Small intestine (tissue), 7 donors: ENCODE results near the gene TAX1BP1. TPM values are rescaled to one million over a fixed set of nuclear protein-coding genes. Genes with fewer than 3 reads are reported as not detected.
"Not testable (repeated sequence)": the region's sequence is repeated elsewhere in the genome, so short reads cannot be mapped to it uniquely, and the experiment has no call there.

ENCODE experiments used
- DNase-seq, 2 donors: peaks; one replicate each; pipeline versions ENCODE4 v3.0.0 to v3.0.0-alpha.2; 2013
- FAIRE-seq: peaks from 2 replicates; lab custom pipeline; 2012; peaks lifted over from hg19 to GRCh38; lab: Jason Lieb, UNC
- H3K27ac ChIP-seq, 3 donors: one replicate each; pipeline ENCODE4 v1.5.1; 2013; ENCODE audit warnings: low read length in 2 of 3, mild to moderate bottlenecking in 2 of 3, control low read depth in 1 of 3, inconsistent platforms in 1 of 3, low read depth in 1 of 3, moderate library complexity in 1 of 3
- H3K27me3 ChIP-seq, 3 donors: one replicate each; pipeline ENCODE4 v1.6.1; 2013; ENCODE audit warnings: low read length in 3 of 3, inconsistent platforms in 1 of 3; ENCODE audit not compliant: control insufficient read depth in 3 of 3, insufficient read depth in 3 of 3
- H3K36me3 ChIP-seq, 3 donors: one replicate each; pipeline ENCODE4 v1.6.1; 2013; ENCODE audit warnings: low read length in 3 of 3, inconsistent platforms in 1 of 3, low read depth in 1 of 3, mild to moderate bottlenecking in 1 of 3, moderate library complexity in 1 of 3; ENCODE audit not compliant: control insufficient read depth in 3 of 3, insufficient read depth in 2 of 3
- H3K4me1 ChIP-seq, 3 donors: one replicate each; pipeline ENCODE4 v1.6.1; 2013; ENCODE audit warnings: low read length in 2 of 3, inconsistent platforms in 1 of 3, low read depth in 1 of 3, mild to moderate bottlenecking in 1 of 3, moderate library complexity in 1 of 3; ENCODE audit not compliant: control insufficient read depth in 3 of 3, insufficient read depth in 2 of 3
- H3K4me3 ChIP-seq, 3 donors: one replicate each; pipeline ENCODE4 v1.5.1; 2013; ENCODE audit warnings: low read length in 3 of 3, control low read depth in 1 of 3, inconsistent platforms in 1 of 3, low read depth in 1 of 3, mild to moderate bottlenecking in 1 of 3, moderate library complexity in 1 of 3
- H3K9me3 ChIP-seq, 2 donors: one replicate each; pipeline ENCODE4 v1.6.1; 2013; ENCODE audit warnings: low read depth in 1 of 2, low read length in 1 of 2; ENCODE audit not compliant: control insufficient read depth in 2 of 2, insufficient read depth in 1 of 2
- WGBS, 3 donors: extraction: QIAGEN DNeasy Blood & Tissue Kit; methylation state at CpG; one replicate each; pipeline ENCODE4 v1.1.7; 2013; 5-methylcytosine and 5-hydroxymethylcytosine counted together
- polyA plus RNA-seq, 4 donors: library from polyadenylated mRNA; stranded (reverse) in 3 of 4; unstranded in 1 of 4; fragments of 200-250 nt in 3 of 4; fragments of 120-200 nt in 1 of 4; gene quantifications; one replicate each; pipeline versions ENCODE4 v1.2.1 to v1.2.3, GENCODE V29; 2013
- donor health status: healthy with polysubstance abuse.
- donor health status: control.
- donor health status: control.
- donor health status: Bipolar disorder and iron deficiency.
- donor health status: healthy.

The TAX1BP1 gene
- polyA plus RNA-seq, 4 donors: 60.8 to 96.6 (median 81.3) TPM

DNA sequence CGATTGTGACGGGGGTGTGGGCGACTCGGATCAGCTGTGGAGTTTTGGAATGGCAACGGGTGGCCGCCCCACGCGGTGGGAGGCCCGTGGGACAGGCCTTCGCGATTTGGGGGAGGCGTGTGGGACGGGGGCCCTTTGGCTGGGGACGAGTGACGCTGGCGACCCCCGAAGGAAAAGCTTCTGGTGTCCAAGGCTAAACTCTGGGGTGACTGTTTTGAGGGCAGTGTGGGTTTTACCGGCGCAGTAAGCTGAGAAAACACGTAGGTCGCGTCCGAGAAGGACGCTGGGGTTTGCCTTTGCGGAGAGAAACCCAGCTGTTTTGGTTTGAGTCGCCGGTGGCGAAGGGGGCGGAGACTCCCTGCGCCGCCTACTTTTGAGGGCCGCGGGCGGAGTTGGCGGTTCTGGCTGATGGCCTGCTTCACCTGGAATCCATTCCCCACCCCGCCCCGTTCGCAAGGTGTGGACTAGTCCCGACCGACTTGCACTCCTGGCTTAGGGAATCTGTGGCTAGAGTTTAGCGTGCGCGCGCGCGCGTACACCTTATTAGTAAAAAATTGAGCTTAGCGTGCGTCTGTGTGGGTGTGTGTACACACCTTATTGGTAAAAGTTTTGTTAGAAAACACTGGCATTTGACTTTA is 606 bp downstream of the TAX1BP1 start:
- Histone ChIP-seq H3K36me3 (no peaks in the 10 kb centered on the region), H3K27ac (peak overlapping the region; percentile 98 to 100 (median 99)), H3K4me1 (peaks cover 0 to 18% (median 2%) of the 10 kb centered on the region in 3 donors), H3K9me3 (no peaks in the 10 kb centered on the region), H3K27me3 (no peaks in the 10 kb centered on the region), H3K4me3 (peak overlapping the region; percentile 90 to 96 (median 92))
- 0 to 1% (median 0%) methylated on average over 49 of the region's 49 CpGs for WGBS, 3 donors
- FAIRE-seq (no peak), DNase-seq (peak; percentile 97 to 98)

DNA sequence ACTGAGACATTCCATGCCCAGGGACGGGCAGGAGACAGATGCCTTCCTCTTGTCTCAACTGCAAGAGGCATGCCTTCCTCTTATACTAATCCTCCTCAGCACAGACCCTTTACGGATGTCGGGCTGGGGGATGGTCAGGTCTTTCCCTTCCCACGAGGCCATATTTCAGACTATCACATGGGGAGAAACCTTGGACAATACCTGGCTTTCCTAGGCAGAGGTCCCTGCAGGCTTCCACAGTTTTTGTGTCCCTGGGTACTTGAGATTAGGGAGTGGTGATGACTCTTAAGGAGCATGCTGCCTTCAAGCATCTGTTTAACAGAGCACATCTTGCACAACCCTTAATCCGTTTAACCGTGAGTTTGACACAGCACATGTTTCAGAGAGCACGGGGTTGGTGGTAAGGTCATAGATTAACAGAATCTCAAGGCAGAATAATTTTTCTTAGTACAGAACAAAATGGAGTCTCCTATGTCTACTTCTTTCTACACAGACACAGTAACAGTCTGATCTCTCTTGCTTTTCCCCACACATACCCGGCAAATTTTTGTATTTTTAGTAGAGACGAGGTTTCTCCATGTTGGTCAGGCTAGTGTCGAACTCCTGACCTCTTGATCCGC is 2.2 kb downstream of the TAX1BP1 start:
- not testable (repeated sequence) for H3K9me3 ChIP-seq, H3K36me3 ChIP-seq, H3K27me3 ChIP-seq, FAIRE-seq, H3K4me3 ChIP-seq, DNase-seq, H3K27ac ChIP-seq
- WGBS, 3 donors: 40 to 64% (median 50%) methylated on average over 8 to 11 of the region's 11 CpGs
- H3K4me1 ChIP-seq: peaks cover 0 to 20% (median 2%) of the 10 kb centered on the region in 3 donors

DNA sequence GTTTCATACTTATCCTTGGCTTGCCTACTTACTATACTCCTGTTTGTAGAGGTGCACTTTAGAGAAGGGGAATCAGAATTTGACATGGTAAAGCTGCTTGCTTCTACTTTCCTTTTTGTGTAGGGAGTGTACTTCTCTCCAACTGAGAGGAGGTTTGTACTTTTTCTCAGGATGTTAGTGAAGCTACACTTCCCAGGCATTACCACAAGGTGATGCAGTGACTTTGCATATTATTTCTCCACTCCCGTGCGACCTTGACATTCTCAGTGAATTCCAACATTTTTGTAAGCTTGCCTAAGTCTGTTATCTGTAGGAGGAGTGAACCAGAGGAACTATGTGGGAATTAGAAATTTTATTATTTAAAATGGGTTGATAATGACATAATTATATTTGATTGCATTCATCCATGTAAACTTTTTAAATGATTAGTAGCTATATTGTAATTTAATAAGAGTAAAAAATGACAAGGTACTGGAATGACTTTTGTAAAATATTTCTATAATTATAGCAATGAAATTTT is 5.2 kb downstream of the TAX1BP1 start:
- no peak for FAIRE-seq
- WGBS, 3 donors: 14 to 16% (median 16%) methylated on average over 2 of the region's 2 CpGs
- peaks cover 0 to 9% (median 2%) of the 10 kb centered on the region in 3 donors for H3K4me1 ChIP-seq
- no peak overlapping the region for H3K4me3 ChIP-seq
- H3K9me3 ChIP-seq: no peaks in the 10 kb centered on the region
- peaks cover 0 to 4% (median 2%) of the 10 kb centered on the region in 3 donors for H3K36me3 ChIP-seq
- H3K27me3 ChIP-seq: no peaks in the 10 kb centered on the region
- peak overlapping the region in 1 of 3 donors; percentile 15 for H3K27ac ChIP-seq
- DNase-seq: peak; percentile 50 to 62

DNA sequence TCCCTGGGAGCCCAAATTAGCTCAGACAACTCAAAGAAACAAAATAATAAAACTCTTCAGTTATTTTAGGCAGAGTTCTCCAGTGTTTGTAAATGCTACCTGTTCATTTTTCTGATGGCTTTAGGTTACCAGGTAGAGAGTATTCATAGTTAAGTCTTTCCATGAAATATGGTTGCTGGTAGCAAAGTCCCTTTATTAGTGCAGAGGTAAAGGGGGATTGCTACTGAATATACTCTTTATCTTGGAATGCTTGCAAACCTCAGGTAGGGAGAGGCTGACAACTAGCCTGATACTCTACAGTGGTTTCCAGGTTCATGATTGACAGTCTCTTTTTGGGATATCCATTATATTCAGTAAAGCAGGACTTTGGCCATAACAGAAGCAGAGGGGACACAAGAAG is 6.5 kb downstream of the TAX1BP1 start:
- DNase-seq (peak in 1 of 2 donors; percentile 52), FAIRE-seq (no peak)
- Histone ChIP-seq H3K27ac (peak overlapping the region in 1 of 3 donors; percentile 57), H3K4me3 (no peak overlapping the region), H3K27me3 (no peaks in the 10 kb centered on the region), H3K4me1 (peaks cover 0 to 9% (median 2%) of the 10 kb centered on the region in 3 donors), H3K9me3 (no peaks in the 10 kb centered on the region), H3K36me3 (peaks cover 0 to 4% (median 3%) of the 10 kb centered on the region in 3 donors)

DNA sequence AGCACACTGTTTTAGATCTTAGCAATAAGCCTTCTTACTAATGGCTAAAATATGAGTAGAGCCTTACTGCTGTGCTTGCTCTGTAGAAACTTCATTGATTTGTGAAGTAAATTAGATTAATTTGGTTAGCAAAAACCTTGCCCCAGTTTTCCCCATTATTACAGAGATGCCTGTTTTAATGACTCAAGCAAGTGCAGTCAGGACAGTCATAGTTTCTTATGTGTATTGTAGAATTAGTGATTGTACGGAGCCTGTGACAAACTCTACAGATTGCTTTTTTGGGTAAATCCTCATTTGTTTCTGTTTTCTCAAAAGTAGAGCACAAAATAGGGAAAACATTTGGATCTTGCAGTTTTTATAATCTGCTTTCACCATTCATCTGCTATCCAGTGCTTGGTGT is 7.0 kb downstream of the TAX1BP1 start:
- Histone ChIP-seq H3K9me3 (no peaks in the 10 kb centered on the region), H3K4me1 (peaks cover 0 to 9% (median 2%) of the 10 kb centered on the region in 3 donors), H3K27me3 (no peaks in the 10 kb centered on the region), H3K36me3 (peaks cover 0 to 6% (median 4%) of the 10 kb centered on the region in 3 donors), H3K27ac (peak overlapping the region in 1 of 3 donors; percentile 57), H3K4me3 (no peak overlapping the region)
- no peak for DNase-seq
- FAIRE-seq: no peak
- WGBS, 3 donors: 79 to 93% (median 88%) methylated on average over 1 of the region's 1 CpG

DNA sequence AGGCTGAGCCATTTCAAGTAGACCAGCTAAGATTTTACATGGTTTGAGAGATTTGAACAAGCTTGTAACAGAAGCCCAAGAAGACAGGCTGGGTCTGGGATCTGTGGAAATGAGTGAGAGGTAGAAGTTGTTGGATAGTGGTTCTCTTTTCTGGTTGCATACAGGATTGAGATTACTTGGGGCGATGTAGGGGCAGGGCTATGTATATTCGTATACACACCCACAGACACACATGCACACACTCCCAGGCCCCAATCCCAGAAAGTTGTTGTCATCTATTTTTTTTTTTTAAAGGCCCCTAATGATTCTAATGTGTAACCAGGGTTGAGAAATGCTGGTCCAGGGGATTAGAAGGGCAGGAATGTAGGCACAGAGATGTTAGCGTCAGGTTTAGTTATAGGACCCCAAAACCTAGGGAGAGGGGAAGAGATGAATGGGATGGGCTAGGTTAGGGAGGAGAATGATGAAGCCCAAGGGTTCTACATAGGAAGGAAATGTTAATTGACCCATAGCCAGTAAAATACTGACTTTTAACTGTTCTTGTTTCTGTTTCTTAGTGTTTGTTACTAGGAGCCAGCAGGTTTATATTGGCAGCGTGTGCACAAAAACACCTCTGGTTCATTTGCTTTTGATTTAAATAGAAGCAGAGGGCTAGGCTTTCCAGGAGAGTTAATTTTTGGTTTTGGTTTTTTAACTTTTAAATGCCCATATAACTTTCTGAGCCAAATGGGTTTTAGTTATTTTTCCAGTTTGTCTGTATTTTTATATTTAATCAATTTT is 7.8 kb downstream of the TAX1BP1 start:
- Histone ChIP-seq H3K27ac (no peak overlapping the region), H3K4me3 (no peak overlapping the region), H3K9me3 (no peaks in the 10 kb centered on the region), H3K27me3 (no peaks in the 10 kb centered on the region), H3K36me3 (peaks cover 0 to 6% (median 6%) of the 10 kb centered on the region in 3 donors), H3K4me1 (peaks cover 0 to 9% (median 2%) of the 10 kb centered on the region in 3 donors)
- no peak for DNase-seq
- WGBS, 3 donors: 80 to 86% (median 84%) methylated on average over 4 of the region's 4 CpGs
- FAIRE-seq: no peak

DNA sequence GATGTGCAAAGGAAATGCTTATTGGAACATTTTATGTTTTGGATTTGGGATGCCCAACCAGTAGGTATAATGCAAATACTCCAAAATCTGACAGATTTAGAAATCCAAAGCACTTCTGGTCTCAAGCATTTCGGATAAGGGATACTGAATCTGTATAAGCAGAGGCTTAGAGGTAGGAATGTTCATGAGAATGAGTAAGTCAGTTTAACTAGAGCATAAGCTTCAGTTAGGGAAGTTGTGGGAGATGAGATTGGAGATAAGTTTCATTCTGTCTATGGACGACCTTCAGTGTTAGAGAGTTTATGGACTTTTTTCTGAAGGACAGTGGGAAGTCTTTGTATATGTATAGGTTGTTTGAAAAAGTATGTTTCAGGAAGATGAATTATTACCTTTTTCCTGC is 10.4 kb downstream of the TAX1BP1 start:
- 90 to 97% (median 93%) methylated on average over 2 of the region's 2 CpGs for WGBS, 3 donors
- Histone ChIP-seq H3K36me3 (peaks cover 0 to 13% (median 6%) of the 10 kb centered on the region in 3 donors), H3K9me3 (no peaks in the 10 kb centered on the region), H3K27ac (no peak overlapping the region), H3K4me1 (peaks cover 0 to 9% (median 0%) of the 10 kb centered on the region in 3 donors), H3K27me3 (no peaks in the 10 kb centered on the region), H3K4me3 (no peak overlapping the region)
- no peak for FAIRE-seq
- DNase-seq: no peak
